ENCODE data around the gene RRAD. TPM values are rescaled to one million over a fixed set of nuclear protein-coding genes. Genes with fewer than 3 reads are reported as not detected.

RRAD gene
- total and polyA plus RNA-seq, 2 donors (not counting 3 experiments of a cell fraction or from before 2014, with no cell fraction given): 0.22 to 0.48 TPM

GRCh38 chr16:66939366-66939765, 14.0 kb upstream of the RRAD start:
- dilution Hi-C loops (cut with MboI; ENCODE audit: extremely low pct_ligation_motif_present, low sequenced_read_pairs): no loop called here
- Histone ChIP-seq H3K9ac (replicated peaks; ENCODE audit: extremely low read depth, insufficient read depth, low read length) (no peak overlapping the region), H3K9me3 (replicated peaks; ENCODE audit: control insufficient read depth, insufficient read depth, low read length) (no peaks in the 10 kb centered on the region), H3K27ac (ENCODE audit: insufficient read depth, low read depth, low read length) (no peak overlapping the region), H3K9me1 (replicated peaks; ENCODE audit: control insufficient read depth, extremely low read depth, insufficient read depth, low read length) (no peaks in the 10 kb centered on the region), H3K79me2 (ENCODE audit: control insufficient read depth, insufficient read depth, low read length) (peaks cover 12% of the 10 kb centered on the region), H2AFZ (ENCODE audit: low read depth, low read length) (no peak overlapping the region), H3K27me3 (ENCODE audit: control insufficient read depth in 2 of 2, insufficient read depth in 2 of 2, low read length in 2 of 2) (no peaks in the 10 kb centered on the region), H3K36me3 (ENCODE audit: control insufficient read depth in 2 of 2, extremely low read depth in 1 of 2, insufficient read depth in 2 of 2, low read length in 2 of 2) (peaks cover 0 to 30% of the 10 kb centered on the region in 2 experiments), H4K20me1 (replicated peaks; ENCODE audit: control insufficient read depth, extremely low read depth, insufficient read depth, low read length) (no peaks in the 10 kb centered on the region), H3K4me1 (ENCODE audit: control insufficient read depth, extremely low read depth, insufficient read depth, low read length) (no peaks in the 10 kb centered on the region), H3K4me2 (ENCODE audit: insufficient read depth, low read length) (no peak overlapping the region), H3K4me3 (replicated peaks in 1 of 3; ENCODE audit: insufficient read depth in 1 of 3, low read depth in 1 of 3, low read length in 3 of 3) (no peak overlapping the region)
- CTCF ChIA-PET: no interaction called here
- no TSS peak for BruUV-seq (replicated peaks)
- intact Hi-C loops (cut with micrococcal nuclease): no loop called here
- DNase-seq (ENCODE audit: low read depth, low spot score) (no peak), FAIRE-seq (no peak)
- no peak for TF ChIP-seq GATA2 (IDR thresholded peaks at IDR 0.05; ENCODE audit: insufficient read depth, insufficient read length, low read depth, low read length)
- no peak for TF ChIP-seq FOS (IDR thresholded peaks at IDR 0.05; ENCODE audit: borderline replicate concordance, insufficient read depth, low read length)
- no peak for TF ChIP-seq EZH2 (IDR thresholded peaks at IDR 0.05; ENCODE audit: borderline replicate concordance, low read depth, low read length, severe bottlenecking)
- no peak for TF ChIP-seq POLR2A (IDR thresholded peaks at IDR 0.05; ENCODE audit: low read depth, low read length)
- TF ChIP-seq MYC (IDR thresholded peaks at IDR 0.05; ENCODE audit: low read depth, low read length): no peak
- POLR2A ChIA-PET: no interaction called here

GRCh38 chr16:66937725-66938337, 12.5 kb upstream of the RRAD start:
- no peak for DNase-seq (ENCODE audit: low read depth, low spot score)
- Histone ChIP-seq H3K36me3 (ENCODE audit: control insufficient read depth in 2 of 2, extremely low read depth in 1 of 2, insufficient read depth in 2 of 2, low read length in 2 of 2) (peaks cover 0 to 23% of the 10 kb centered on the region in 2 experiments), H3K4me2 (ENCODE audit: insufficient read depth, low read length) (no peak overlapping the region), H3K4me3 (replicated peaks in 1 of 3; ENCODE audit: insufficient read depth in 1 of 3, low read depth in 1 of 3, low read length in 3 of 3) (no peak overlapping the region), H2AFZ (ENCODE audit: low read depth, low read length) (no peak overlapping the region), H3K9ac (replicated peaks; ENCODE audit: extremely low read depth, insufficient read depth, low read length) (no peak overlapping the region), H3K9me1 (replicated peaks; ENCODE audit: control insufficient read depth, extremely low read depth, insufficient read depth, low read length) (no peaks in the 10 kb centered on the region), H3K79me2 (ENCODE audit: control insufficient read depth, insufficient read depth, low read length) (peaks cover 20% of the 10 kb centered on the region), H3K9me3 (replicated peaks; ENCODE audit: control insufficient read depth, insufficient read depth, low read length) (no peaks in the 10 kb centered on the region), H3K4me1 (ENCODE audit: control insufficient read depth, extremely low read depth, insufficient read depth, low read length) (peaks cover 7% of the 10 kb centered on the region), H3K27me3 (ENCODE audit: control insufficient read depth in 2 of 2, insufficient read depth in 2 of 2, low read length in 2 of 2) (no peaks in the 10 kb centered on the region), H3K27ac (ENCODE audit: insufficient read depth, low read depth, low read length) (no peak overlapping the region), H4K20me1 (replicated peaks; ENCODE audit: control insufficient read depth, extremely low read depth, insufficient read depth, low read length) (no peaks in the 10 kb centered on the region)
- no peak for FAIRE-seq
- dilution Hi-C loops (cut with MboI; ENCODE audit: extremely low pct_ligation_motif_present, low sequenced_read_pairs): no loop called here
- TF ChIP-seq EZH2 (IDR thresholded peaks at IDR 0.05; ENCODE audit: borderline replicate concordance, low read depth, low read length, severe bottlenecking) (no peak), MYC (IDR thresholded peaks at IDR 0.05; ENCODE audit: low read depth, low read length) (no peak), FOS (IDR thresholded peaks at IDR 0.05; ENCODE audit: borderline replicate concordance, insufficient read depth, low read length) (no peak), CTCF (IDR thresholded peaks at IDR 0.05; ENCODE audit: extremely low read depth in 1 of 2, insufficient read depth in 1 of 2, low read depth in 1 of 2, low read length in 2 of 2) (no peak), POLR2AphosphoS5 (IDR thresholded peaks at IDR 0.05; ENCODE audit: insufficient read depth, low read depth, low read length) (no peak), GATA2 (IDR thresholded peaks at IDR 0.05; ENCODE audit: insufficient read depth, insufficient read length, low read depth, low read length) (no peak), MAX (IDR thresholded peaks at IDR 0.05; ENCODE audit: insufficient read depth, insufficient read length) (no peak), JUN (IDR thresholded peaks at IDR 0.05; ENCODE audit: borderline replicate concordance, insufficient read depth, insufficient read length, low read depth) (no peak), POLR2A (IDR thresholded peaks at IDR 0.05; ENCODE audit: low read depth, low read length) (no peak)
- intact Hi-C loops (cut with micrococcal nuclease): no loop called here
- POLR2A ChIA-PET: no interaction called here
- no TSS peak for BruUV-seq (replicated peaks)
- CTCF ChIA-PET: interaction anchor here (1.1 to 1.5 kb wide), 2 partner anchors 15 to 42 kb away, joined by 3 to 4 read pairs; no protein-coding TSS in a partner anchor
